Testis (tissue), 3 donors: Measurements from ENCODE around the gene ME1. TPM values are rescaled to one million over a fixed set of nuclear protein-coding genes. Genes with fewer than 3 reads are reported as not detected.
"Not testable (repeated sequence)": the region's sequence is repeated elsewhere in the genome, so short reads cannot be mapped to it uniquely, and the experiment has no call there.

ENCODE experiments used
- DNase-seq: peaks from one replicate; pipeline ENCODE4 v3.0.0-alpha.2; 2019
- H3K27ac ChIP-seq, 2 donors: fragments of 200-600 bp; sonication (generic); one replicate each; pipeline ENCODE4 v1.5.1; 2019
- H3K27me3 ChIP-seq: fragments of 200-600 bp; sonication (generic); one replicate; pipeline ENCODE4 v1.5.1; 2019
- H3K36me3 ChIP-seq: fragments of 200-600 bp; sonication (generic); one replicate; pipeline ENCODE4 v1.5.1; 2017; ENCODE audit warnings: low read depth; ENCODE audit errors: missing control alignments
- H3K4me1 ChIP-seq: fragments of 200-600 bp; sonication (generic); one replicate; pipeline ENCODE4 v1.5.1; 2019
- H3K4me3 ChIP-seq, 2 donors: fragments of 200-600 bp; sonication (generic); one replicate each; pipeline ENCODE4 v1.5.1; 2017 to 2019
- H3K9me3 ChIP-seq: fragments of 200-600 bp; sonication (generic); one replicate; pipeline ENCODE4 v1.5.1; 2017
- CTCF ChIP-seq, 3 experiments: fragments of 450-650 bp in 2 of 3; fragments of 200-600 bp in 1 of 3; sonication (generic) in 1 of 3; IDR thresholded peaks; one replicate each; pipeline ENCODE4 v1.5.1; 2016 to 2019; ENCODE audit warnings: antibody characterized with exemption in 3 of 3, mild to moderate bottlenecking in 2 of 3, moderate library complexity in 1 of 3
- POLR2A ChIP-seq: fragments of 450-650 bp; IDR thresholded peaks from one replicate; pipeline ENCODE4 v1.6.1; 2017; ENCODE audit warnings: antibody characterized with exemption, mild to moderate bottlenecking, moderate library complexity
- WGBS, 2 donors: methylation state at CpG; one replicate each; pipeline ENCODE4 v1.1.5; 2018; 5-methylcytosine and 5-hydroxymethylcytosine counted together
- intact Hi-C: fragments of 100-400 bp; cut with DNase I; formaldehyde crosslinking; loops from one replicate; pipeline ENCODE4 v1.15.1; 2023; ENCODE audit warnings: low total_unique reads
- polyA plus RNA-seq: library from polyadenylated mRNA; stranded (reverse); fragments of 350-450 nt; fragmentation: Illumina TruSeq; extraction: RNeasy Lipid Tissue Mini Kit (QIAGEN cat#74804); gene quantifications from one replicate; pipeline ENCODE4 v1.2.3, GENCODE V29; 2014; ENCODE audit warnings: low read depth, low replicate concordance; ENCODE audit not compliant: insufficient read depth
- total RNA-seq, 2 donors: library from RNA; depleted of rRNA; stranded (reverse); fragments of >200 nt; gene quantifications; one replicate each; pipeline ENCODE4 v1.2.3, GENCODE V29; 2016

ME1 gene
- total and polyA plus RNA-seq, 3 donors from 2014 or later, result 28.0 to 37.2 (median 32.9) TPM

DNA sequence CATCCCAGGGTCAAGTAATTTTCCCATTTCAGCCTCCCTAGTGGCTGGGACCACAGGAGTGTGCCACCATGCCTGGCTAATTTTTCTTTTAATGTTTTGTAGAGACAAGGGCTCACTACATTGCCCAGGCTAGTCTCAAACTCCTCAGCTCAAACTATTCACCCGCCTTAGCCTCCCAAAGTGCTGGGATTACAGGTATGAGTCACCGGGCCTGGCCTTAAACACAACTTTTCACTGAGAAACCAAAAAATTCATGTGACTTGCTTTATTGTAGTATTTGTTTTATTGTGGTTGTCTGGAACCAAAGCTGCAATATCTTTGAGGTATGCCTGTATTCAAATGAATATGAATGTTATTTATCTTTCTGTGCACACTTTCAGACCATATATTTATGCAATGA lies 165.5 kb downstream of the ME1 start:
- 93 to 97% methylated on average over 2 of the region's 2 CpGs for WGBS, 2 donors

GRCh38 chr6:83260577-83260976 lies 170.3 kb downstream of the ME1 start:
- H3K27me3 ChIP-seq, result no peaks in the 10 kb centered on the region
- H3K9me3 ChIP-seq, result no peaks in the 10 kb centered on the region
- H3K4me1 ChIP-seq, result no peaks in the 10 kb centered on the region
- DNase-seq, result no peak
- H3K36me3 ChIP-seq, result no peaks in the 10 kb centered on the region
- no peak overlapping the region for H3K27ac ChIP-seq
- TF ChIP-seq POLR2A, result no peak
- H3K4me3 ChIP-seq, result no peak overlapping the region
- intact Hi-C loops, result no loop called here

More for the DNA sequence above, 165.5 kb downstream of the ME1 start:
- intact Hi-C loops, result no loop called here
- H3K4me3 ChIP-seq, result no peak overlapping the region
- no peaks in the 10 kb centered on the region for H3K9me3 ChIP-seq
- no peaks in the 10 kb centered on the region for H3K36me3 ChIP-seq
- DNase-seq, result no peak
- H3K27me3 ChIP-seq, result no peaks in the 10 kb centered on the region
- TF ChIP-seq CTCF (IDR thresholded peaks at IDR 0.05), result no peak
- no peak for TF ChIP-seq POLR2A
- H3K27ac ChIP-seq, result no peak overlapping the region
- H3K4me1 ChIP-seq, result no peaks in the 10 kb centered on the region

- 86 to 92% methylated on average over 1 of the region's 1 CpG for WGBS, 2 donors
- no peaks in the 10 kb centered on the region for H3K9me3 ChIP-seq
- H3K27ac ChIP-seq, result no peak overlapping the region
- intact Hi-C loops, result no loop called here
- no peak for TF ChIP-seq CTCF (IDR thresholded peaks at IDR 0.05)
- no peak for TF ChIP-seq POLR2A
- no peaks in the 10 kb centered on the region for H3K27me3 ChIP-seq
- no peak overlapping the region for H3K4me3 ChIP-seq
- DNase-seq, result no peak
- no peaks in the 10 kb centered on the region for H3K4me1 ChIP-seq
- H3K36me3 ChIP-seq, result no peaks in the 10 kb centered on the region
Observed at GRCh38 chr6:83258517-83258916, 172.3 kb downstream of the ME1 start.

DNA sequence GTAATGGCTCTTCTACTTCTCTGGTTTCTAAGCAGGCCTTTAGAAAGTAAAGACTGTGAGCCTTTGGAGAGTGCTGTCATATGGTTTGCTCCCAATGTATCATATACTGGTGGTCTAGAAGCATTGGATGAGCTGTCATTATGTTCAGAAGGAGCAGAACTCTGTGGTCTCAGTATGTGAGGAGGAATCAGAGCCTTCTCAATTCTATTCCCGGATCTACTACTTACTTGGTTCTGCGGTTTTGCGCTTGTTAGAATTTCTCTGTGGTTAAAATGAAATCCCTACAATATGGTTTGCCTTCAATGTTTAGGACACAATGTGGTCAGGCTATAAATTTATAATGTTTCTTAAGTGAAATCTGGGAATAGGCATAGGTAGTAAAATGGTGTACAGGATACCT lies 173.1 kb downstream of the ME1 start:
- Histone ChIP-seq H3K27ac (no peak overlapping the region), H3K27me3 (no peaks in the 10 kb centered on the region), H3K36me3 (no peaks in the 10 kb centered on the region), H3K4me1 (no peaks in the 10 kb centered on the region), H3K4me3 (no peak overlapping the region), H3K9me3 (no peaks in the 10 kb centered on the region)
- DNase-seq, result no peak
- intact Hi-C loops, result no loop called here
- 89 to 90% methylated on average over 3 of the region's 3 CpGs for WGBS, 2 donors
- TF ChIP-seq POLR2A (no peak), CTCF (IDR thresholded peaks at IDR 0.05) (no peak)

DNA sequence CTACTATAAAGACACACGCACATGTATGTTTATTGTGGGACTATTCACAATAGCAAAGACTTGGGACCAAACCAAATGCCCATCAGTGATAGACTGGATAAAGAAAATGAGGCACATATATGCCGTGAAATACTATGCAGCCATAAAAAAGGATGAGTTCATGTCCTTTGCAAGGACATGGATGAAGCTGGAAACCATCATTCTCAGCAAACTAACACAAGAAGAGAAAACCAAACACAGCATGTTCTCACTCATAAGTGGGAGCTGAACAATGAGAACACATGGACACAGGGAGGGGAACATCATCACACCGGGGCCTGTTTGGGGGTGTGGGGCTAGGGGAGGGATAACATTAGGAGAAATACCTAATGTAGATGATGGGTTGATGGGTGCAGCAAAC lies 174.1 kb downstream of the ME1 start:
- H3K4me1 ChIP-seq, H3K9me3 ChIP-seq, DNase-seq, H3K36me3 ChIP-seq, H3K27ac ChIP-seq, H3K27me3 ChIP-seq, intact Hi-C loops, H3K4me3 ChIP-seq: not testable (repeated sequence)
- WGBS, 2 donors, result 92 to 98% methylated on average over 3 of the region's 3 CpGs

DNA sequence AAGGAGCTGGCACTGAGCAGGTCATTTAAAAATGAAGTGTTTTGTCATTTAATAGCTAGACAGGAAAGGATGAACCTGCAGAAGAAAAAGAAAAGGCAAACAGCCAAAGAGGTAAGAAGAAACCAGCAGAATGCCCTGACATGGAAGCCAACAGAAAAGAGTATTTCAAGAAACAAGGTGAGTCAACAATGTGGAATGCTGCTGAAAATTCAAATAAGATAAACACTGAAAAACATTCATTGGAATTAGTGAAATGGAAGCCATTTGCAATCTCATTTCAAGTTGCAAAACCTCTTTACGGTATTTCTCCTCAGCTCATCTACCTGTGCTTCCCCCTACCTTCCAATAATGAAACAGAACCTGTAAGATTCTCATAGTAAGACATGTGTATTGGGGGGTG lies 178.1 kb downstream of the ME1 start:
- WGBS, 2 donors, result 94 to 96% methylated on average over 1 of the region's 1 CpG
- no peak overlapping the region for H3K4me3 ChIP-seq
- no peaks in the 10 kb centered on the region for H3K27me3 ChIP-seq
- no peak overlapping the region for H3K27ac ChIP-seq
- DNase-seq, result no peak
- H3K4me1 ChIP-seq, result no peaks in the 10 kb centered on the region
- intact Hi-C loops, result no loop called here
- H3K9me3 ChIP-seq, result no peaks in the 10 kb centered on the region
- no peaks in the 10 kb centered on the region for H3K36me3 ChIP-seq
- TF ChIP-seq POLR2A, result no peak
- no peak for TF ChIP-seq CTCF (IDR thresholded peaks at IDR 0.05)
